PC-9 (cell line): ENCODE results near the gene UGGT1.

Source experiments
- EZH2 ChIP-seq: fragments of 200-600 bp; sonication (generic); IDR thresholded peaks from 2 replicates; pipeline ENCODE4 v1.8.0; 2017; ENCODE audit warnings: antibody characterized with exemption, low read depth
- TF ChIP-seq, protein P1 (sequence below): fragments of 200-600 bp; sonication (generic); conservative IDR thresholded peaks from 2 replicates; pipeline ENCODE4 v1.6.1; 2017; ENCODE audit warnings: mixed run types, antibody characterized with exemption, mild to moderate bottlenecking, moderate library complexity

- TF ChIP-seq, protein P1, sequence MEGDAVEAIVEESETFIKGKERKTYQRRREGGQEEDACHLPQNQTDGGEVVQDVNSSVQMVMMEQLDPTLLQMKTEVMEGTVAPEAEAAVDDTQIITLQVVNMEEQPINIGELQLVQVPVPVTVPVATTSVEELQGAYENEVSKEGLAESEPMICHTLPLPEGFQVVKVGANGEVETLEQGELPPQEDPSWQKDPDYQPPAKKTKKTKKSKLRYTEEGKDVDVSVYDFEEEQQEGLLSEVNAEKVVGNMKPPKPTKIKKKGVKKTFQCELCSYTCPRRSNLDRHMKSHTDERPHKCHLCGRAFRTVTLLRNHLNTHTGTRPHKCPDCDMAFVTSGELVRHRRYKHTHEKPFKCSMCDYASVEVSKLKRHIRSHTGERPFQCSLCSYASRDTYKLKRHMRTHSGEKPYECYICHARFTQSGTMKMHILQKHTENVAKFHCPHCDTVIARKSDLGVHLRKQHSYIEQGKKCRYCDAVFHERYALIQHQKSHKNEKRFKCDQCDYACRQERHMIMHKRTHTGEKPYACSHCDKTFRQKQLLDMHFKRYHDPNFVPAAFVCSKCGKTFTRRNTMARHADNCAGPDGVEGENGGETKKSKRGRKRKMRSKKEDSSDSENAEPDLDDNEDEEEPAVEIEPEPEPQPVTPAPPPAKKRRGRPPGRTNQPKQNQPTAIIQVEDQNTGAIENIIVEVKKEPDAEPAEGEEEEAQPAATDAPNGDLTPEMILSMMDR = no peak
- no peak for TF ChIP-seq EZH2
These were observed 46.2 kb downstream of the UGGT1 start for GRCh38 chr2:128137094-128137616.
